GM21723 (cell line): ENCODE data around the gene GPC3.

Experiments used
- ATAC-seq: cut with Tn5 transposase; IDR thresholded peaks from one replicate; pipeline ENCODE4 v1.9.1; 2021; ENCODE audit warnings: mild to moderate bottlenecking, moderate library complexity; ENCODE audit not compliant: unreplicated experiment

GPC3 gene

DNA sequence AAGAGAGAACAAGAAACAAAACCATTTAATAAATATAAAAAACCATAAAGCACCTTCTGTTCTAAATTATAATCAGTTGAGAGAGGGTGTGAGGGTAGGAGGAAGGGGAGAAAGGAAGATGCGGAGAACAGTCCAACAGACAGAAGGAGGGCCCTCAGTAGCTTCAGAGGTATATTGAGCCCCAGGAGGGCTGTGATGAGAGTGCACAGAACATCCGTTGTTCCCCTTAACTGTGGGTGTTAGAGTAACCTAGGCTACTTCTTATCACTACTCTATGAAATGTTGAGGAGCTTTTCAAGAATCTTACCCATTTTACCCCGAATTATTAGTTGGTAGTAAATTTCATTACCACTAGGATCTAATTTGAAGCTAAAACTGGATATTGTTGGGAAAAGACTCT lies 13.8 kb downstream of the GPC3 start:
- ATAC-seq: no peak

DNA sequence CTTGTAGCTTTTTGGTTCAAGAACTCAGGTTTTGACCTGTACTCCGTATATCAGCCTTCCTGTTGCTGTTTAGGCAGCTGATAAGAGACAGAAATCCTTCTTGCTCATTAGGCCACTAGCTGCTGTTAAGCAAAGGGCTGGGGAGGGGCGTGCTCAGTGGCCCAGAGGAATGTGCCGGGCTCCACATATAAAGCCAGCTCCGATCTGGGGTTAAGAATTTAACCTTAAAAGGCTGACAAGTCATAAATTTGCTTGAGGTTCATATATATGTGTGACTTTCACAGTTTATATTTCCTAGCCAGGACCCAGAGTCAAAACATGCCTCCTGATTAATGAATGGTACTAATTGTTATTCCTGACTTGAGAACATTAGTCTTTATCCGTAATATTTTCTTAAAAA lies 15.3 kb downstream of the GPC3 start:
- ATAC-seq: no peak

DNA sequence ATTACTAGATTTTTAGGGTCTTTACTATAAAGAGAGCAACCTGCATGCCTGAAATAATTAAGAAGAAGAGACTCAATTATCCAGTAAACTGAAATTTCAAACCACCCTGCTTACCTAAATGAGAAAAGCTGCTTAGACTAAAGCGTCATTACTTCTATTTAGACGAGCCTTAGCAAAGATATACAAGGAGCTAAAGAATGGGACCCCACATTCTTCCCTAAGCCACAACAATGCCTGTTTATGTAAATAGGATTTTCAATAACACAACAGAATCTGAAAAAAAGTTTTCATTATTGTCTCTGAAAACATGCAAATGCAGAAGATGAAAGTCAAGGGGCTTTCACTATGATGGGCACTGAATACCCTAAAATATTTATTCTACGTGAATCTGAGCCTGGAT lies 16.2 kb downstream of the GPC3 start:
- no peak for ATAC-seq

DNA sequence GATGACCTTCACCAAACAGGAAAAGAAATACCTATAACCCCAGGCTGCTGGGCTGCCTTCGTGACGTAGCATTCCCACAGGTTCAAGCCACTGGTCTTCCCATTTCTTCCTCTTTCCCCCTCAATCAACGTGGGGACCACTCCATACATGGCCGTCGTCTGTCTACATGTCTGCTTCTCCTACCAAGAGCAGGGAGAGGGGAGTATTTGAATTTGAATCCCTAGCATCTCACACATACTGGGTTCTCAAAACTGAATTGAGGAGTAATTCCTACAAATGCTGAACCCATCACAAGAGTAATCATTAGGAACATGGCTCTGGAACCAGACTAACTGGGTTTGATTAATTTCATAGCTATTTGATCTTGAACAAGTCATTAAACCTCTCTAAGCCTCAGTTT lies 17.3 kb downstream of the GPC3 start:
- no peak for ATAC-seq

DNA sequence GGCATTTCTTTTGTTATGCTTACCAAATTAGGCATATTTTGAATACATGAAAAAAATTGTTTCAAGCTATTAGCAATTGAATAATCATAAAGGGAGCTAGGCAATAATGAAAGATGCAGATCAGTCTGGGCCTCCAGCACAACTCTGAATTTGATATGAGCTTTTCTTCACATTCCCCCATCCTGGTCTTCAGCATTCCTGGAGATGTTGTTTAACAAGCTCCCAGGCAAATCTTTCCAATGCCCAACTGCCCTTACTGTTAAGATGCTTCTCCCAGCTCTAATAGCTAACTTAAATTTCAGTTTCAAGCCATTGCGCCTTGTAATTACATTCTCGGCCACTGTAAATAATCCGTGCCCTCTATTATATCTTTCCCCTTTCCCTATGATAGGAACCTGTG lies 19.2 kb downstream of the GPC3 start:
- no peak for ATAC-seq

DNA sequence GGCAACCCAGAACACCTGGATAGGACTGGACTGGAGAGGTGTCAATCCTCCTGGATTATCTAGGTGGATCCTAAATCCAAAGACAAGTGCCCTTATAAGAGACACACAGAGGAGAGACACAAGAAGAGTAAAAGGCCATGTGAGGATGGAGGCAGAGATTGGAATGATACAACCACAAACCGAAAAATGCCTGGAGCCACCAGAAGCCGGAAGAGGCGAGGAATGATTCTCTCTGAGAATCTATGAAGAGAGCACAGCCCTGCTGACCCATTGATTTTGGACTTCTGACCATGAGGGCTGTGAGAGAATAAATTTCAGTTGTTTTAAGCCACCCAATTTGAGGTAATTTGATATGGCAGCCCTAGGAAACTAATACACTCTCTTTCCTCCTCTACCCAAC lies 20.1 kb downstream of the GPC3 start:
- ATAC-seq: no peak

DNA sequence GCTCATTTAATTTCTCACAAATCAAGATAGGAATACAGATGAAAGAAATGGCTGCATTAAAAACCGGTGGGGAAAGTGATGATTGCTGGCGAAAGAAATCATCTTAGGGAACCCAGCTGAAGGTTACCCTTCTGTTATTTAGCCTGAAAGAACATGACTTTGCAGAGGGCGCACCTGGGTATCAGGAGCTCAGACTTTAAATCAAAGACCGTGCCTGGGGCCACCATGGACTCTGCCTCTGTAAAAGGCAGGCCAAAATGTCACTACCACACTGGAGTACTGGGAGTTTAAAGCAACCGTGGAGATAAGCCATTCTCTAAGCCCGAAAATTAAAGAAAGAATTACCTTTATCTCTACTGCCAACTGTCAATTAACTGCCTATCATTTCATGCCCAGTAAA lies 24.3 kb downstream of the GPC3 start:
- no peak for ATAC-seq

DNA sequence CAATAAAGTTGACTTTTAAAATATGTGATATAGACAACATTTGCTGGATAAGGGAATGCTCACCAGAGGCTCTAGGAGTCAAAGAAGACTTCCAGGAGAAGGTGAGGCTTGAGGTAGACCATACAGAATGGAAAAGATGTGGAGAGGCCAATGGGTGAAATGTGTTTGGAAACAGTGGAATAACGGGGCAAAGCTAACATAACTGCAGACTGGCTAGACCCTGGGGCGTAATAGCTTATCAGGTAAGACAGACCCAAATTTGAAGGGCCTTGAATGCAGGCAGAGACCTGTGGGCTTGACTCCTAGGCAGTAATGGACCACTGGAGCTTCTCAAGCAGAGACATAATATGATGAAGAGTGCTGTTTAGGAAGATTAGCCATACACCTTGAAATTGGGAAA lies 25.4 kb downstream of the GPC3 start:
- no peak for ATAC-seq

DNA sequence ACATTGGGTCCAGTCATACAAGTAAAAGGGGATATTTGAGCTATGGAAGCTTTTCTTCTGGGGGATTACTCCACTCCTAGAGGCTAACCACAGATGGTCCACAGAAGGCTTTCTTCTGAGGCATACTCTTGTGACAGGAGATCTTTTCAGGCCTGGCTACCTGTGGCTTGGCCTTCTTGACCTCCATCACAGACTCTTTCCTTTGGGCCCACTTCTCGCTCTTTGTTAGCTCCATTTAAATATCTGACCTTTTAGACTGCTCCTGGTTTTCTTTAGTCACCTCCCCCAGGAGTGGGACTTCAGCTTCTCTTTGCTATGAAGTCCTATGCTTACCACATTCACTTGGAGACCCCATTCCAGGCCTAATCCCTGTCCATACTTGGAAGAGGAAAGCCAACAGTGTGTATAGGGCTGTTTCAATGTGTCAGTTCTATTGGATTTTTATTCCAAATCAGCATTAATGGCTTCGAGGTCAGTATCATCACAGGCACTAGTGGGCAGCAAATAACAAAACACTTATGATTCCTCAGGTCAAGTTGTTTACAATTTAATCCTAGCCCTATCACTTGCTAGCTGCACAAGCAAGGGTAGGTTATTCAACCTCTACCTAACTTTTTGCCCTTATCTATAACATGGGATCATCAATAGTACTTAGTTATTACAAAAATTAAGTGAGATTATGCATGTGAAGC lies 26.3 kb downstream of the GPC3 start:
- no peak for ATAC-seq

DNA sequence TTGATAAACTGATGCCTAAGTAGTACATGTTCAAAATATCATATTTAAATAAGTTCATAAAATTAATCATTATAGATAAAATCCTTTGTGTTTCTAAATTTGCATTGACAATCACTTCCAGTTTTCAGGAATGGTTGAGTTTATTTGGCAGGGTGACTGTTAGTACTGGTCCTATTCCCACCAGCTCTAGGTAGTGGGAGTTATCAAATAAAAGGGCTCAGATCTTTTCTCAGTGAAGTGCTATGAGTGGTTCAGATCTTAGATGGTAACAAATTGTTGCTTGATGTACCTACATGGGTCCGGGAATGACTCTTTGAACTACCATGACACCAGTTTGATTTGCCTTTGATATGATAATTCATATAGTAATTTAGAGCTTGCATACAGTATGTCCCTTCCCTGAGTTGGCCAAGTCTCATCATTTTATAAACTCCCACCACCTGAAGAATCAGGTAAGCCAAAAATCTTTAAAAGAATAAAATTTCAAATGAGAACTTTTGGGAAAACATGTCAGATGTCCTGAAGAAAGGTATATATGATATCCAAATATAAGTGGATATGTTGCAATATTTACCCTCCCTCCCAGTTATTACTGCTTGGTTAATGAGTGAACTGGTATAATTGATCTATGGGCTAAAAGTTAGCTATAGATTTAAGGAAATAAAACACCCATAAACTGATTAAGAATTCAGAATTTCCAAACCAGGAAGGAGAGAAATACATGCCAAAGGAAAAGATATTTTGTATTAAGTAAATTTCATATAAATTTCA lies 28.6 kb downstream of the GPC3 start:
- no peak for ATAC-seq

DNA sequence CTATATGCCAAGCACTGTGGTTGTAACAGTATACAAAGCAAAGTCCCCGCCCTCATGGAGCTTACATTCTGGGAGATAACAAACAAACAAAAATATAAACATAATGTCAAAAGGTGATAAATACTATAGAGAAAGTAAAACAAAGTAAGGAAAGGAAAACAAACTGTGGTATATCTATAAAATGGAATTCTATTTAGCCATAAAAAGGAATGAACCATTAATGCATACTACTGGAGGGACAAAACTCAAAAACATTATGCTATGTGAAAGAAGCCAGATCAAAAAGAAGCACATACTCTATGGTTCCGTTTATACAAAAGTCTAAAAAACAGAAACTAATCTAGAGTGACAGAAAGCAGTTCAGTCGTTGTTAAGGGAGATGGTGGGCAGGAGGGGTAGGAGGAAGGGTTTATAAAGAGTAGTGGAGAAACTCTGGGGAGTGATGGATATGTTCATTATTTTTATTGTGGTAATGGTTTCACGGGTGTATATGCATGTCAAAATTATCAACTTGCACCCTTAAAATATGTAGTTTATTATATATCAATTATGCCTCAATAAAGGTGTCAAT lies 31.5 kb downstream of the GPC3 start:
- no peak for ATAC-seq

DNA sequence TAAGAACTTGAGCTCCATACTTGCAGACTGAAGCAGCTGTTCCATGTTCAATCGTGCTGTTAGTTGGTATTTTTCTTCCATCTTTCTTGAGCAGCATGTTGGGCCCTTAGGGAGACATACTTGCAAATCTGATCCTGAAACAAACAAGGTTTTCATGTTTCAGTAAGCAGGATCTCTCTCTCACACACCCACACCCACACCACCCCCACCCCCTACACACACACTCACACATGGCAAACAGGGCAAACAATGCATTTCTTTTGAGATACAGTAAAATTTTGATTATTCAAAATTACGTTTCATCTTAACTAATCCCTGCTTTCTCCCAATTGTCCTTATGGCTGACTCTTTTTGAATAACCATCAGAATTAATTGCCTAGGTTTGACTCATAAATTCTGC lies 32.3 kb downstream of the GPC3 start:
- ATAC-seq: no peak

DNA sequence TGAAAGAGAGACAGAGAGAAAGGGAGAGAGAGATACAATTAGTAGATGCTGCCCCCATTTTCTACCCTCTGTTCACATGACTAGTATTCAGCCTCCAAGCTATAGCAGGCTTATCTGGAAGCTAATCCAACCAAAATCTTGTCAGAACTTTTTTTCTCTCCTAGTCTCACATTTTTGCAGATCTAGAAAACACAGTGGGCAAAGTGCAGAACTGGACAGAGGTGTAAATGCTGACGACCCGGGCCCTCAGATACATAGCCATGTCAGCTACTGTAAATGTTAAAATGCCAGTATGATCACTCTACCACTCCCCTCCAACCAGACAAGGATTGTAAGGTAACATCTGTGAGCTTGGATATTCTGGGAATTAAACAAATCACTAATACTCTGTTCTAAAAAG lies 34.3 kb downstream of the GPC3 start:
- ATAC-seq: no peak

DNA sequence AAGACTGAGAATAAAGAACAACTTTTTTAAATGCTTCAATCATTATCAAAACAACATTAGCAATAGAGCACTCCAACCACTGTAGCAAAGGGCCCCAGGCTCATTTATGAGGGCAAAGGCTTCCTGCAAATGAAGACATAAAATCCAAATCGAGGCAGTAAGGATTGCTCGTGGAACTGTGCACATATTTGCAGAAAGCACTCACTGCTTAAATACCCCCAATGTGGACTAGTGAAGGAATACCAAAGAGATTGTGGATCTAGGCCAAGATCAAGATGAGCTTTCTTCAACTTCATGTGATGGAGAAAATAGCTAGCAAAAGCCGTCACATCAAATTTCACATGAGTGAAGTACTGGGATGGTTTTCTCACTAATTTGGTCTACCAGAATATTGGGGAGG lies 35.2 kb downstream of the GPC3 start:
- no peak for ATAC-seq

DNA sequence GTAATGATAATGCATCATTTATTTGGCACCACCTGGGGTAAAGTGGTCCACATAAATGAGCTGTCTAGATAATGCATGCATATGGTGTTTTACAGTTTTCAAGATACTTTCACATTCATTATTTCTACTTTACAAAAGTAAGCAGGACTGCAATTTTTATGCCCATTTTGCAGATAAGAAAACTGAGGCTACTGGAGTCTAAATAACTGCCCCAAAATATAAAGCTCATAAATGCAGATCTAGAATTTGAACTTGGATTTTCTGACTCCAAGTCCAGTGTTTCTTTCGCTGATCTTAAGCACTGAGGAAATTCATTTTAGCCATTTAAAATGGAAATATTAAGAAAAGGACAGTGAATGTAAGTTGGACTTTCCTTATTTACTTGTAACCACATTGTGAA lies 36.5 kb downstream of the GPC3 start:
- ATAC-seq: no peak

DNA sequence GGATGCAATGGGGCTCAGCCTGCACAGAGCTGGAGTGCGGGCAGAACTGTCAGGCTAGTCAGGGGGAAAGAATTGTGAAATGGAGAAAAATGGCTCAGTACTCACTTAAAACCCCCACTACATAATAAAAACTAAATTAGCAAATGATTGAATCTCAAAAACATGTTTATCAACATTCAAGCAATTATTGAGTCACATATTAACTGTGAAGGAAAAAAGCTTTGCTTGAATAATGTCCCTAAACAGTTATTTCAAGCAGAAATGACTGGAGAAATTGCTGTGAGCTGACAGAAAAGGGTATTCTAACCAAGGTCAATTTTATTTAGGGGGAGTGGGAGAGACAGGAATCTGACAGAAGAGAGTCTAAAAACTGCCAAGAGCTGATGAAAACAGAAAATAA lies 37.4 kb downstream of the GPC3 start:
- ATAC-seq: no peak

DNA sequence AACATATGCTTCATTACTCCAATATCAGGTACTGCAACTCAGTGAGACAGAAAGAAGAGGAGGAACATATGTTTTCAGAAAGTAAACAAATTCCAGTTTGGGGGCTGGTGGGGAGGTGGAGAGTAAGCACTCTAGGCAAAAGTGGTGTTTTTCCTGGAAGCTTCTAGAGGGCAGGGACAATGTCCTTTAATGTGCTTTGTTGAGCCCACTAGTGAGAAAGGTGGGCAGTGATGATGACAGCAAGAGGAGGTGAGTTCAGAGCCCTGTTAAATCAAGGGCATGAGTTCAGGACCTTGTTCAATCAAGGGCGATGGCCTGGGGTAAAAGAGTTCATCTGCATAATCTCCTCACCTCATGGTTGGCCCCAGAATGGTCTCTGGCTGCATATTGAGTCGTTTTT lies 38.4 kb downstream of the GPC3 start:
- no peak for ATAC-seq

DNA sequence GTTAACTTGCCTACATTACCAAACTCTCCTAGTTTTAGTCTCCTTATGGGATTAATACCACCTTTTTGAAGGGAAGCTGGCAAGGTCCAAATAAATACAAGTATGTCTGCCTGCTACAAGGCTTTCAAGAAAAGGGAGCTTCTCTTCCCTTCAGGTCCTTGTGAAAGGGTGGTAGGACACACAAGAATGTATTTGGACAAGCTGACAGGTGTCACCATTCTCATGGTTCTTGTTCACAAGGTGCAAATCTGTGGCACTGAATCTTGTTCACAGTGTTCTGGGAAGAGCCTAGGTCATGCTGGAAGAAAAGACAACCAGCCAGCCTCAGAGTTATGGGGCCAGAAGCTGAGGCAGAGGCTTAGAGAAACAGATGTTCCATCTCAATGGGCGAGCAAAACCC lies 41.9 kb downstream of the GPC3 start:
- ATAC-seq: no peak

DNA sequence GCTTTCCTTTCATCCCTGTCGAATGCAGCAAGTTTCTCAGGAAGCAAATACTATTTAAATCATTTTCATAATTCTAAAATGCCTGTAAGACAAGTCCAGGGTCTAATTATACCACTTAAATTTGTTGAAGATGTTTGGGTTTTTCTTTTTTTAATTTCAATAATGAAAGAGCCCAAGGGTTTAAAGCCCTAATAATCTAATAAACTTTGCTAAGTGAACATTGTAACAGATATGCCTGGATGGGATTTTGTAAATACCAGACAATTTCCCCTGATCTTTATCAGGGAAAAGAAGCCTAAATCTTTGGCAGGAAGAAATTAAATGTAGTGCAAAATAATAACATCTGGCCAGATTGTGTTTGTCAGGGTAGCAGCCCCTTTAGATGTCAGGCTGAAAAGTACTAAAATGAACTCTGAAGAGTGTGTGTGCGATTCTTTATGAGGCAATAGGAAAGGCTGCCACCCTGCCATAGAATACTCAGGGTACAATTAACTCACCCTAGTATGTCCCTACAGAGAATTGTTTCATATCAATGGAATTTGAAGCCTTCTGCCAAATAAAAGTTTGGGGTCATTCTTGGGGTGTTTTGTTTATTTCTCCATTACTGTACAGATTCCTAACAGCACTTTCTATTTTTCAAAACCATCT lies 45.6 kb downstream of the GPC3 start:
- no peak for ATAC-seq

DNA sequence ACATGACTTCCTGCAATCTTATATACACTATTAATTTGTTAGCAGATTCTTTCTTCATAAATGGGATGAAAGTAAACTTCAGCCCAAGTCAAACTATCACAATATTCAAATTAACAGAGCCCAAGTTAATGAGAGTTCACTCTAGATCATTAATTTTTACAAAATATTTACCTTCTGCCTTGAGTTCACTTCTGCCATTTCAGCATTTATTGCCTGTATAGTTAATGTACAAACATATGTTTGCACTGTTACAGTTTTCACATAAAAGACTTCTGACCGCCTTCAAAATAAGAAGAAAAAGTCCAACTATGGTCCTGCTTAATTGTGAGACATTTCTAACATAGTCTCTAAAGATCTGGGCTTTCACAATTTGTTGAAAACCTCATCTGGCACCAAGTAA lies 46.9 kb downstream of the GPC3 start:
- no peak for ATAC-seq

DNA sequence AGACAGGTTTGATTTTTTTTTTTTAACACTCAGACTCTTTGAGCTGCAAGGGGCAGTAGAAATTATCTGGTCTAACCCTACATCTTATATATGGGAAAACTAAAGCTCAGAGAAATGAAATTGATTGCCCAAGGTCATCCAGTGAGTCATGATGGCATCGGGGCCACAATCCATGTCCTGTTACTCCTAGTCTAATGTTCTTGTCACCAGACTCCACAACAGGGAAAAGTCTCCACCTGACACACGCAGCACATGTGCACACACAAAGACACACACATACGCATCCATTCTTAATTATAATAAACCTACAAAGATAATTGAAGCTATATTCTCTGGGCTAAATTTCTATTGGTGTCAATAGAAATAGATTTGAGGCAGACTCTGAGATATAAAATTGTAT lies 48.4 kb downstream of the GPC3 start:
- no peak for ATAC-seq

DNA sequence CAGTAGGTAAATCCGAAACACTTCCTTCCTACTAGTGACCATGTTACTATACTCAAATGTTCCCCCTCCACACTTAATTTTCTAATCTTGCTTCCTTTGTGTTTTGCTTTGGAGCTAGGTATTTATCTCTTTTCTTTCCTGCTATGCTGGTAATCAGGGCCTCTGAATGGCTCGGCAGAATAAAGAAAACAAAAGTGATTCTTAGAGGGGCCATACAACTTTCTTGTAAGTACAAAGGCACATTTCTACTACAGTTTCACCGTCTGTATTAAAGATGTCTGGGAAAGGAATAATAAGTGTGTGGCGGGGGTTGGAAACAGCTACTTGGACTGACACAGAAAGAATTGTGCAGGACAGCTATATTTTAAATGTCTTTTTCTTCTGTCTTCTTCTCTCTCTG lies 50.3 kb downstream of the GPC3 start:
- no peak for ATAC-seq
